ENCODE results near the gene ERAL1.

The ERAL1 gene

DNA sequence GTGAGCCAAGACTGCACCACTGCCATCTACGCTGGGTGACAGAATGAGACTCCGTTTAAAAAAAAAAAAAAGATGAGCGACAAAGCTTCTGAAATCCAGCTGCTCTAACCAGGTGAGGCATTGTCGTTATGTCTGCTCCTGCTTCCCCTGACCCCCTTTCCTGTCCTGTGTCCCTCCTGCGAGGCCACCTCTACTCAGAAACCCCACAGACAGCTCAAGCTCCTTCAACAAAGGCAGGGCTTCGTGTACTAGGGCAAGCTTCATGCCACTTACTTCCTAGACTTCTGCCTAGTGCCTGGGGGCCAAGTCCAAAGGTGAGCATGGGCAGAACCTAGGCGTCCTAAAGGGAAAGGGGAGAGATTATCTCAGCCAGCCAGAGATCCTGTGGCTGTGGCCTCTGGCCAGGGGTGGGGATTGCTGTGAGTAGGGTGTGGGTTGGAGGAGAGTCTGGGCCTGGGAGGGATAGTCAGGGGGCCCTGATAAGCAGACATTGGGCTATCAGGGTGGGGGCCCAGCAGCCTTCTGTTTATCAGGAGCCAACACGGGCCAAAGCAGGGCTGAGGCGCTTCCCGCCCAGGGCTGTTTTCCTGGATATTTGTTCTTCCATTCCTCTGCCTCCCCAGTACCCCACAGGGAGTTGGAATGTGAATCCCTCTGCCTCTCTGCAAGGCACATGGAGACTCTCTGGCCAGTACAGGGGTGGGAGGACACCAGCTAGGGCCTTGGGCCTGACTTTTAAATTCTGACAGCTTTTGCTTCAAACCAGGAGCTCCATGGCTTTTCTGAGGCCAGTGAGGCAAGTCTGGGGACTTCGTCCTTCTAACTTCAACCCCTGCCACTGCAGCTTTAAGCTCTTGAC is 10.4 kb downstream of the ERAL1 start:
- TF ChIP-seq, protein P1, sequence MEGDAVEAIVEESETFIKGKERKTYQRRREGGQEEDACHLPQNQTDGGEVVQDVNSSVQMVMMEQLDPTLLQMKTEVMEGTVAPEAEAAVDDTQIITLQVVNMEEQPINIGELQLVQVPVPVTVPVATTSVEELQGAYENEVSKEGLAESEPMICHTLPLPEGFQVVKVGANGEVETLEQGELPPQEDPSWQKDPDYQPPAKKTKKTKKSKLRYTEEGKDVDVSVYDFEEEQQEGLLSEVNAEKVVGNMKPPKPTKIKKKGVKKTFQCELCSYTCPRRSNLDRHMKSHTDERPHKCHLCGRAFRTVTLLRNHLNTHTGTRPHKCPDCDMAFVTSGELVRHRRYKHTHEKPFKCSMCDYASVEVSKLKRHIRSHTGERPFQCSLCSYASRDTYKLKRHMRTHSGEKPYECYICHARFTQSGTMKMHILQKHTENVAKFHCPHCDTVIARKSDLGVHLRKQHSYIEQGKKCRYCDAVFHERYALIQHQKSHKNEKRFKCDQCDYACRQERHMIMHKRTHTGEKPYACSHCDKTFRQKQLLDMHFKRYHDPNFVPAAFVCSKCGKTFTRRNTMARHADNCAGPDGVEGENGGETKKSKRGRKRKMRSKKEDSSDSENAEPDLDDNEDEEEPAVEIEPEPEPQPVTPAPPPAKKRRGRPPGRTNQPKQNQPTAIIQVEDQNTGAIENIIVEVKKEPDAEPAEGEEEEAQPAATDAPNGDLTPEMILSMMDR (IDR thresholded peaks at IDR 0.05): no peak

DNA sequence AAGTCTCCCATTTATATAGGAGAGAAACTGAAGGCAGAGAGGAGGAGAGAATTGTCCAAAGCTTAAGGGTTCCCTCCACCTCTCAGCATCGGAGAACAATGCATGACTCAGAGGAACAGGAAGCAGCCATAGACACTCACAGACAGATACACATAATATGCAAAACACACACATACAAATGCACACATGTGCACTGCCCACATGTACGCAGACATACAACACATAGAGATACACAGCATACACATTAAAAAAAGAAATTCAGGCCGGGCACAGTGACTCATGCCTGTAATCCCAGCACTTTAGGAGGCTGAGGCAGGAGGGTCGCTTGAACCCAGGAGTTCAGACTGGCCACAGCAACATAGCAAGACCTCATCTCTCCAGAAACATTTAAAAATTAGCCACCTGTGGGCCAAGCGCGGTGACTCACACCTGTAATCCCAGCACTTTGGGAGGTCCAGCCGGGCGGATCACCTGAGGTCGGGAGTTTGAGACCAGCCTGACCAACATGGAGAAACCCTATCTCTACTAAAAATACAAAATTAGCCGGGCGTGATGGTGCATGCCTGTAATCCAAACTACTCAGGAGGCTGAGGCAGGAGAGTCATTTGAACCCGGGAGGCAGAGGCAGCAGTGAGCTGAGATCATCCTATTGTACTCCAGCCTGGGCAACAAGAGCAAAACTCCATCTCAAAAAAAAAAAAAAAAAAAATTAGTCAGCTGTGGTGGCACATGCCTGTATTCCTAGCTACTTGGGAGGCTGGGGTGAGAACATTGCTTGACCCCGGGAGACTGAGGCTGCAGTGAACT is 11.3 kb downstream of the ERAL1 start:
- TF ChIP-seq, protein P1 (IDR thresholded peaks at IDR 0.05): no peak

DNA sequence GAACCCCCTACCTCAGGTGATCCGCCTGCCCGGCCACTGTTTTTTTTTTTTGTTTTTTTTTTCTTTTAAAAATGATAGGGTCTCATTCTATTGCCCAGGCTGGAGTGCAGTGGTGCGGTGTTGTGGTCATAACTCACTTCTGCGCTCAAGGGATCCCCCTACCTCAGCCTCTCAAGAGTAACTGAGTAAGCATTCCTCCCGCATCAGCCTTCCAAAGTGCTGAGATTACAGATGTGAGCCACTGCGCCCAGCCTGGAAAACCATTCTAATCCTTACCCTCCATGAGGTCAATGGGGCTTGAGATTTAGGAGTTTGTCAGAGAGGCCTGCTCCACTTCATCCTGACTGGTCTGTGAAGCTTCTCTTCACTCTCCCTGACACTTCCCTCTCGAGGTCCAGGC is 12.5 kb downstream of the ERAL1 start:
- TF ChIP-seq, protein P1 (IDR thresholded peaks at IDR 0.05): no peak

DNA sequence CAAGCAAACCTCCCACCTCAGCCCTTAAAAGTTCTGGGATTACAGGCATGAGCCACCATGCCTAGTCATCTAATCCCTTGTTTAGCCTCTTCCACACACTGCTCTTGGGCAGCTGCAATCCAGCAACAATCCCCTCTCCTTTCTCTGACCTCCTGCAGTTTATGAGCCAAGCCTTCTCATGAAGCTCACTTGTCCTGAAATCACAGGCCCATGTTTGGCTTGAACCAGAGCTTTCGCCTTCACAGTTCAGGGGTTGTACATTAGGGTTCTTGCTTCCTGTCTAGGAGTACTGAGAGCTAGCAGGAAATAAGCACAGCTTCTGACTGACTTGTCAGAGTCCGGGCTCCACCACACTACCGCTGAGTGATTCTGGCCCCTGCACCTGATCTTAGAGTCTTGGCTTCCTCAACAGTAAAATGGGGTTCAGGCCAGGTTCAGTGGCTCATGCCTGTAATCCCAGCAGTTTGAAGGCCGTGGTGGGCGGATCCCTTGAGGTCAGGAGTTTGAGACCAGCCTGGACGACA is 16.3 kb downstream of the ERAL1 start:
- TF ChIP-seq, protein P1 (IDR thresholded peaks at IDR 0.05): no peak

DNA sequence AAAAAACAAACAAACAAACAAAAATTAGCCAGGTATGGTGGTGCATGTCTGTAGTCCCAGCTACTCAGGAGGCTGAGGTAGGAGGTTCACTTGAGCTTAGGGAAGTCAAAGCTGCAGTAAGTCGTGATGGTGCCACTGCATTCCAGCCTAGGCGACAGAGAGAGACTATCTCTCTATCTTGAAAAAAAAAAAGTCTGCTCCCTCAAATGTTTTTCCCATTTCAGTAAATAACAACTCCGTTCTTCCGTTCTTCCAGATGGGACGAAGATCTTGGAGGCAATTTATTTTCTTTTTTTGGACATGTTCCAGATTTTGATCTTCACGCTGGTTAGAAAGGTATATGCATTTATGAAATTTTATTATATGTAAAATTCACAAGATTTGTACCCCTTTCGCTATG is 19.0 kb downstream of the ERAL1 start:
- TF ChIP-seq, protein P1 (IDR thresholded peaks at IDR 0.05): no peak

DNA sequence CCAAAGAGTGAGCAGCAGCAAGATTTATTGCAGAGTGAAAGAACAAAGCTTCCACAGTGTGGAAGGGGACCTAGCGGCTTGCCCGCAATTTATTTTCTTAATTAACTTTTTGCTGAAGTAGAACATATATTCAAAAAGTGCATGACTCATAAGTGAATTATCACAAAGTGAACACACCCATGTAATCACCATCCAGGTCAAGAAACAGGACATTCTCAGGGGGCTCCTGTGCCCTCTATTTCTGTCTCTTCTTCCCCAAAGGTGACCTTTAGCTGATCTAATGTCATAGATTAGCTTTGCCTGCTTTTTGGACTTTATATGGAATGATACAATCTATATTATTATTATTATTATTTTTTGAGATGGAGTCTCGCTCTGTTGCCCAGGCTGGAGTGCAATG is 19.9 kb downstream of the ERAL1 start:
- TF ChIP-seq, protein P1 (IDR thresholded peaks at IDR 0.05): no peak

DNA sequence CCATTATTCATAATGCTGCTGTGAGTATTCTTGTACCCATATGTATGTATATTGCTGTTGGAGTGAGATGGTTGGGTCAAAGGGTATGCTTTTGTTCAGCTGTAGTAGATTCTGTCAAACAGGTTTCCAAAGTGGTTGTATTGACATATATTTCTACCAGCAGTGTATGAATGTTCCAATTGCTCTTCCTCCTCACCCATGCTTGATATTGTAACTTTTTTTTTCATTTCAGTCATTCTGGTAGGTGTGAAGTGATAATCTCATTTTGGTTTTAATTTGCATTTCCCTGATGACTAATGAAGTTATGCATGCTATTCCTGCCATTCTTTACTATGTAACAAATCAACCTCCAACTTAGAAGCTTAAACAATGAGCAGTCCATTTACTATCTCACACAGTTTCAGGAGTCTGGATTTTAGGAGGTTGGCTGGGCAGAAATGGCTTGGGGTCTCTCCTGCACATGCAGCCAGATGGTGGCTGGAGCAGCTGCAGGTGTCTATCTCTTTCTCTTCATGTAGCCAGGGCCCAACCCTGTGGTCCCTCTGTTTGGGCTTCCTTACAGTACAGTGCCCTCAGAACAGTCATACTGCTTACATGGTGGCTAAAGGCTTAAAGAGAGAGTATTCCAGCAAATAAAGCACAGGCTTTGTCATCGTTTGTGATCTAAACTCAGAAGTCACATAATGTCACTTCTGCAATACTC is 21.2 kb downstream of the ERAL1 start:
- TF ChIP-seq, protein P1 (IDR thresholded peaks at IDR 0.05): no peak
